ENCODE measurements around the gene CARMIL3.

The CARMIL3 gene

DNA sequence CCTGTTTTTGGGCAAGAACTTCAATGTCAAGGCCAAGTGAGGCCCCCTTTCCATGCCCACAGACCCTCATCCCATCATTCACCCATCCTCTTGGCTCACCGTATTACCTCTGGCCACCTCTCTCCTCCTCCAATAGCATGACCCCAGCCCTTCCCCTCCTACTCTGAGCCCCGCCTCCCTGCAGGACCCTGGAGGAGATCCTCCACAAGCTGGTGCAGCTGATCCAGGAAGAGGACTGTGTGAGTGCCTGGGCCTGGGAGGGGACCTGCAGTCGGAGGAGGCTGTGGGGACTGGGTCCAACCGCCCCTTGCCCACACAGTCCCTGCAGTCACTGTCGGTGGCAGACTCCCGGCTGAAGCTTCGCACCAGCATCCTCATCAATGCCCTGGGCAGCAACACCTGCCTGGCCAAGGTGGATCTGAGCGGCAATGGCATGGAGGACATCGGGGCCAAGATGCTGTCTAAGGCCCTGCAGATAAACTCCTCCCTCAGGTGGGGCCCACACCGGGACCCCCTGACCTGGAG lies 7.2 kb downstream of the CARMIL3 start:
- no peak overlapping the region for H3K27ac ChIP-seq

GRCh38 chr14:24059841-24060388 lies 8.1 kb downstream of the CARMIL3 start:
- Histone ChIP-seq H3K4me3 (no peak overlapping the region), H3K27ac (no peak overlapping the region)

More for the DNA sequence above, 7.2 kb downstream of the CARMIL3 start:
- H3K4me3 ChIP-seq, result no peak overlapping the region

DNA sequence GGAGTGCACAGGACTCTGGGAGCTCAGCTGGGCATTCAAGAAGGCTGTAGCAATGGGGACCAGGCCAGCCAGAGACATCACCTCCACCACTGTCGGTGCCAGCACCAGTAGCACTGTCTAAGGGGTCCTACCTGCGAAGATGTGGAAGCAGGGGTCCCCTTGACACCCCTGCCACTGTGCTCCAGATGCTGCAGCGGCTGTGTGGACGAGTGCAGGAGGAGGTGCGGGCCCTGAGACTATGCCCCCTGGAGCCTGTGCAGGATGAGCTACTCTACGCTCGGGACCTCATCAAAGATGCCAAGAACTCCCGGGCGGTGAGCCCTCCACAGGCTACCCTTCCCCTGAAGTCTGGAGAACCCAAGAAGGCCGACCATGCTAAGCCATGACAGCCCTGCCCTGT lies 8.6 kb downstream of the CARMIL3 start:
- Histone ChIP-seq H3K27ac (no peak overlapping the region), H3K4me3 (no peak overlapping the region)

GRCh38 chr14:24060984-24061913 lies 9.4 kb downstream of the CARMIL3 start:
- Histone ChIP-seq H3K27ac (no peak overlapping the region), H3K4me3 (no peak overlapping the region)

- no peak overlapping the region for H3K27ac ChIP-seq
- no peak overlapping the region for H3K4me3 ChIP-seq
Observed at GRCh38 chr14:24062216-24062980, 10.6 kb downstream of the CARMIL3 start.

- Histone ChIP-seq H3K4me3 (no peak overlapping the region), H3K27ac (no peak overlapping the region)
Observed at GRCh38 chr14:24063263-24063836, 11.5 kb downstream of the CARMIL3 start.

DNA sequence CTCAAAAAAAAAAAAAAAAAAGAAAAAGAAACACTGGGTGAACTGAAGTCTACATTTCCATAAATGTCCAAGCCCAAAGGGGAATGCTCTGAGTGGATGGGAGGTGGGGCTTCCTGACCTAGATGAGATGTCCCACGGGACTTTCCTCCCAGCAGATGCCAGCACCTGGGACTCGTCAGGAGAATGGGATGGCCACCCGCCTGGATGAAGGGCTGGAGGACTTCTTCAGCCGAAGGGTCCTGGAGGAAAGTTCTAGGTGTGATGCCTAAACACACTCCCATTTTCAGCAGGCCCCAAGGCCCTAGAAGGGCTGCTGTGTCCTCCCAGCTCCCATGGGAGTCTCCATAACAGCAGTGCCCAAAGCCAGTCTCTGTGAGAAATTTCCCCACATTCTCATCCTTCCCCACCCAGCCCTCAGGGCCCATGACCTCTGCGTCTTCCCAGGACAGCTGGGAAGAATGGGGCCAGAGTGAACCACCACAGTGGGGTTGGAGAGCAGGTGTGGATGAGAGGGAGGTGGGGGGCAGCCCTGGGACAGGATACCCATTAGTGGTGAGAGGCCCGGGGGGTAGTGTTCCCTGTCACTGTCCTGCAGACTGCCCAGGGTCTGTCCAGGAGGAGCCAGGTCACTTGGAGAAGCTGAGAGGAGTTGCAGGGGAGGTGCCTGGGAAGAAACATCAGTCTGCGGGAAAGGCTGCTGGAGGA lies 12.4 kb downstream of the CARMIL3 start:
- Histone ChIP-seq H3K27ac (no peak overlapping the region), H3K4me3 (no peak overlapping the region)

- no peak overlapping the region for H3K27ac ChIP-seq
- H3K4me3 ChIP-seq, result no peak overlapping the region
Observed at GRCh38 chr14:24064856-24065255, 13.0 kb downstream of the CARMIL3 start.

GRCh38 chr14:24065408-24065807 lies 13.6 kb downstream of the CARMIL3 start:
- Histone ChIP-seq H3K27ac (no peak overlapping the region), H3K4me3 (no peak overlapping the region)

- Histone ChIP-seq H3K27ac (no peak overlapping the region), H3K4me3 (no peak overlapping the region)
Observed at GRCh38 chr14:24066496-24067132, 14.8 kb downstream of the CARMIL3 start.

DNA sequence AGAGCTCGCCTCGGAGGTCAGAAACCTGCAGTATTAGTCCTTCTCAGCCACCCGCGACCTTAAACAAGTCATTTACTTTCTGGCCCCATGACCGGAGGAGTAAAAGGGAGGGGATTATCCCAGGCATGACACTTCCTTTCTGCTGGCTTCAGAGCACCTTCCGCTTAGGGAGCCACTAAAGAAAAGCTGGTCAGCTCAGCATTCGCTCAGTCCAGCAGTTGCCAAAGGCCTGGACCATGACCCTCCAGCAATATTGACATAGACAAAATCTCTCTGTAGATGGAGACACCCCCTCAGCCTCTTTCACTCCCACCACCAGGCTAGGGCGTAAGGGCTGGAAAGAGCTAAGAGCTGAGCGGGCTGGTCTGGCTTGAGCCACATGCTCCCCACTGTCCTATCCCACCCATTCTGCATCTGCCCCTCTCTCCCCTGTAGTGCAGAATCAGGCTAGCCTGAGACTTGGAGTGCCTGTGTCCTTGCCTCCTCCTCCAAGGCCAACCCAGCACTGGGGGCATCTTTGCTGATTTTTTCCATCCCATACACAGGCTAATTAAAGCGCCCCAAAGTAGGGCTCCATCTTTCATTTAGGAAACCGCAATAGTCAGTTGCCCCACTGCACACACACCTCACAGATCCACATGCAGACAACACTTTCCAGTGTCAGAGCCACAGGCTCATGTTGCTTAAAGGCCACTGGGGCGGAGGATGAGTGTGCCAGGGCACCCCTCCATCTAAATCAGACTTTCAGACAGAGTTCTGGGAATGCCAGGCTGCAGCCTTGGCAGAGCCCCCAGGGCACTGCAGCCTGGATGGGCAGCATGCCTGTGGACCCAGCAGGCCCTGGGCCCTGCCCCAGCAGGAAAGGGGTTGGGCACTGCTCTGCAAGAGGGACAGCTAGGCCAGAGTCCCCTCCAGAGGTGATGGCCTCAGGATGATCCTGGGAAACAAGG lies 15.6 kb downstream of the CARMIL3 start:
- Histone ChIP-seq H3K27ac (no peak overlapping the region), H3K4me3 (no peak overlapping the region)

- no peak overlapping the region for H3K27ac ChIP-seq
- no peak overlapping the region for H3K4me3 ChIP-seq
Observed at GRCh38 chr14:24068711-24069410, 17.1 kb downstream of the CARMIL3 start.

GRCh38 chr14:24069411-24069735 lies 17.6 kb downstream of the CARMIL3 start:
- Histone ChIP-seq H3K27ac (no peak overlapping the region), H3K4me3 (no peak overlapping the region)

GRCh38 chr14:24070285-24071143 lies 18.7 kb downstream of the CARMIL3 start:
- Histone ChIP-seq H3K4me3 (no peak overlapping the region), H3K27ac (no peak overlapping the region)

DNA sequence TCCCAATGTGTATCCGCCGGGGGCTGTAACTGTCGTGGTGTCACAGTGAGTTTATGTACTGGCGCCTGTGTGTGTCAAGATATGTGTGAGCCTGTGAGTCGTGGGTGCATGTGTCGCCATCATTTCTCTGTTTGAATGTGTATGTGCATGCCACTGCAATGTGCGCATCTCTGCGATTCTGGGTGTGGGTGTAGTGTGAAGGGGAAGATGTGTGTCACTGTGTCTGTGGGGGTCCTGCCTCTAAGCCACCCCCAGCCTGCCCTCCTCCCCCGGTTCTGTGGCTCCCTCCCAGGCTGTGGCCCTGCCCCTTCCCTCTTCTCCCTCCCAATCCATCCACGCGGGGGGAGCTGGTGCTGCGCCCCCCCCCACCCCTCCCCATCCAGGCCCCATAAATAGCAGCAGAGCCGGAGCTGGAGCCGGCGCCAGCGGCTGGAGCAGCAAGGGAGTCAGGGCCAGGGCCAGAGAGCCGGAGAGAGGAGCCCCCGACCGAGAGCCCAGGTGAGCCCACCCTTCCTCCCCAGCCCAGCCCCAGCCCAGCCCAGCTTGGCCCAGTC lies 19.4 kb downstream of the CARMIL3 start, which contains the start of gene CPNE6:
Gene CPNE6 (plus strand): TSS at position 419 of the 554 bp plus-strand sequence. CDS start 1,375 bp downstream, outside the sequence.
- Histone ChIP-seq H3K27ac (no peak within 1 kb of the TSS), H3K4me3 (no peak within 1 kb of the TSS)

GRCh38 chr14:24071836-24072430 lies 20.1 kb downstream of the CARMIL3 start:
- Histone ChIP-seq H3K27ac (no peak overlapping the region), H3K4me3 (no peak overlapping the region)
